Stimulated activated naive CD8-positive, alpha-beta T cell treated with anti-CD3 and anti-CD28 coated beads, Interleukin-15, Interleukin-2, amounts not matched to agents 100 U/mL and 50 U/mL, for 24 hours (primary cell): Measurements from ENCODE around the gene BBX.
A peak's percentile ranks its signal among the peaks of the same experiment; 100 is the strongest.

Source experiments
- ATAC-seq: fragments of 150-1000 bp; cut with Tn5 transposase; one replicate; pipeline ENCODE4 v1.10.0; 2021
- DNase-seq: peaks from one replicate; pipeline ENCODE4 v3.0.0; 2021

Gene BBX

DNA sequence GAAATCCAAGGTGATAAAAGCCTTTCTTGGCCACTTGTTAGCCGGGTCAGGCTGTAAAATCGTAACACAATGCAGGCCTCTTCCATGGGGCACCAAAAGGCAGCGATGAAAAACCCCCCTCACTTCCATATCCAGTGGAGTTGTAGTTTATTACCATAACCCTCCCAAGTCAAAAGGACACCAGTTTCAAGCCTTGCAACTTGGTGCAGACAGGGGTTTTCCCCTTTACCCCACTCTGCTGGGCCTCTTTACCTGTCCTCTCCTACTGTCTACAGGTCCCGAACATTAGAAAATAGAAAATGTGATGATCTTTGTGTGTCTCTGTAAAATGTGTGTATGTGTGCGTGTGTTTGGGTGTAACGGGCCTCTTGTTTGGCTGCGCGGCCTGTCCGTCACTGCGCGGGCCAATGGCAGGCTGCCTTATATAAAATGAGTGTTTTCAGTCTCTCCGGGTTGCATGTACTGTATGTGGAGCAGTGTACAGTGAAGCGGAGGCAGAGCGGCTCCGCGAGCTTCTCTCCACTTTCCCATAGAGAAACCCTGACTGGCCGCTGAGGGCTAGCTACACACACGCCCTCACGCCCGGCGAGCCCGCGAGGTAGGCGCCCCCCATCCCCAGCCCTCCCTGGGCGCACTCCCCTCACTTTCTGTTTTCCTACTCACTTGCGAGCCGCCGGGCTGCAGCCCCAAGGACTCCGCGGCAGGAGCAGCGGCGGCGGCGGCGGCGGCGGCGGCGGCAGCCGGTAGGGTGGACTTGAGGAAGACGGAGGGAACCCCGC lies at the start of gene BBX:
BBX (plus strand) TSS at position 453 of the 779 bp plus-strand sequence. CDS start 187,499 bp downstream, outside the sequence.
- DNase-seq, result peak; percentile 86
- ATAC-seq, result peak; percentile 95

GRCh38 chr3:107476462-107476861 lies 46.3 kb upstream of the BBX start:
- no peak for ATAC-seq

DNA sequence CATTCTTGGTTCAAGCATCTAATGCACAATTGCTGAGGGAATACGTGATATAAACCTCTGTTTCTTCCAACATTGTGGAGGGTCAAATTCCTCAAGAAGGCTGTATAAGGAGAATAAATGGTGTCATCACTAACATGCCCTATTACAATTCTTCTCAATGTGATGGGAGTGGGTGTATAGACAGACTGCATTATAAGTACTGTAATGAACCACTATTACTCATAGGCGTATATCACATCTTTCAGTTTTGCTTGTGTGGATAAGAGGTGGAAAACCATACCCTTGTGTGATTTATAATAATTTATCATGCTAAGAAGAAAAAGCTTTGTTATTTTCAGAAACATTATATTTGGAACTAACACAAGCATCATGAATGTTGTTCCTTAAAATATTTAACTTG lies 35.3 kb upstream of the BBX start:
- no peak for DNase-seq
- peak; percentile 65 for ATAC-seq

More at GRCh38 chr3:107476462-107476861, 46.3 kb upstream of the BBX start:
- DNase-seq, result no peak

GRCh38 chr3:107488942-107489341 lies 33.8 kb upstream of the BBX start:
- ATAC-seq (no peak), DNase-seq (no peak)

GRCh38 chr3:107493134-107493533 lies 29.6 kb upstream of the BBX start:
- ATAC-seq (no peak), DNase-seq (no peak)

- no peak for ATAC-seq
- DNase-seq, result no peak
Measured at GRCh38 chr3:107496855-107497254, 25.9 kb upstream of the BBX start.

DNA sequence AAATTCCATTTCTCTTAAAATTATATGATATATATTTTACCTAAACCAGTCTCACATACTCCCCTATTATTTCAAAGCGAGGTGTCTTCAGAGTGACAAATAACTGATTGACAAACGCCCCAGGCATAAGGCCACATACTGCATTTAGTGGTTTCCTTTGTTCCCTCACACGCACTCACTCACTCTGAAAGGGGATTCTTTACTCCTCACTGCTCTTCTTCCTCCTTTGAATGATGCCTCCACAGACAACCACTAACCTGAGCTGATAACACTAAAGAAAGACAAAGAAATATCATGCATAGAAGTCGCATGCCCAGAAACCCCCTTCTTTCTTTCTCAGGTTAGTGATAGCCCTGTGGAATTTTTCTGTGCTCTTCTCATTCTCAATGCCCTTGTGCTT lies 24.1 kb upstream of the BBX start:
- no peak for ATAC-seq
- no peak for DNase-seq

- ATAC-seq, result no peak
- DNase-seq, result no peak
Measured at GRCh38 chr3:107506458-107506857, 16.3 kb upstream of the BBX start.

DNA sequence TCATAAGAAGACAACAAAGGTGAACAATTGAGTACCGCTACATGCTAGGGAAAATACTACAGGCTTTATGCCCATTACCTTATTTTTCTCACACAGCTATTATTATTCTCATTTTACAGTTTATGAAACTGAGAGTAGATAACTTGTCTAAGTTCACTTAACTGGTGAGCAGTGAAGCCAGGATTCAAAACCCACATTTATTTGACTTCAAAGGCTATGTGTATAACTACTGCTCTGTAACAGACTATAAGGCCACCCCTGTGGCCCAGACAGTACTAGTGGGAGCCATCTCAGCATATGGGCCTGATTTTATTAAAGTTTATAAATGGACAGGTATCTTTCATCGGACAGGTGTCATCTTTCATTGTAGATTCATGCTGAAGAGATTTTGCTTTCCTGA lies 14.4 kb upstream of the BBX start:
- DNase-seq (no peak), ATAC-seq (no peak)

- no peak for DNase-seq
- ATAC-seq, result no peak
Measured at GRCh38 chr3:107512108-107512507, 10.7 kb upstream of the BBX start.

GRCh38 chr3:107514453-107514852 lies 8.3 kb upstream of the BBX start:
- no peak for ATAC-seq
- no peak for DNase-seq

- DNase-seq (no peak), ATAC-seq (no peak)
Measured at GRCh38 chr3:107516475-107516874, 6.3 kb upstream of the BBX start.

GRCh38 chr3:107520535-107520934 lies 2.2 kb upstream of the BBX start:
- DNase-seq, result no peak
- no peak for ATAC-seq

DNA sequence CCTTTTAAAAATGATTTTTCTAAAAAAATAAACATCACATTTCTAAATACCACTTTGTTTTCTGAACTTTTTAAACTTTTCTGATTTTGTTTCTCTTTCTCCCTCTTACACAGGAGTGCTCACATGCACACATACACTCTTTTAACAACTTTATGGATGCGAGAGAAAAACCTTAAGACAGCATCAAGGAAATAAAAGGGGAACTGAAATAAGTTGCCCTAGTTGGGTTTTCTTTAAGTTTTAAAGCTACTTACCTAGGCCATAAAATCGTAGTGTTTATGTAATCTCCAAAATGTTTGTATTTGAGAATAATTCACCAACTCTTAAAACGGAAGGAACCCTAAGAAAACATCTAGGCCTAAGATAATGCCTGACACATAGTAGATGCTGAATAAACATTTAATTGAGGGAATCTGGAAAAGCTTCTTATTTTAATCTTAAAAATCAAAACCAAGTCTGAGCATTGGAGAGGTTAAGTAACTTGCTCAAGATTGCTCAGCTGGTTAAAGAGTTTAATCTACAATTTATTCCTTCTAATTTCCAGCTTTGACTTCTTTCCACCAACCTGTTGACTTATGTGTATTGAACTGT lies 1.2 kb upstream of the BBX start:
- DNase-seq (no peak), ATAC-seq (no peak)

GRCh38 chr3:107523289-107523538 lies 452 bp downstream of the BBX start:
- ATAC-seq, result peak; percentile 47

GRCh38 chr3:107523539-107524325 lies 970 bp downstream of the BBX start:
- DNase-seq, result peak; percentile 56
- peak; percentile 25 for ATAC-seq

More at GRCh38 chr3:107523289-107523538, 452 bp downstream of the BBX start:
- no peak for DNase-seq

GRCh38 chr3:107524326-107524840 lies 1.6 kb downstream of the BBX start:
- ATAC-seq (no peak), DNase-seq (no peak)

DNA sequence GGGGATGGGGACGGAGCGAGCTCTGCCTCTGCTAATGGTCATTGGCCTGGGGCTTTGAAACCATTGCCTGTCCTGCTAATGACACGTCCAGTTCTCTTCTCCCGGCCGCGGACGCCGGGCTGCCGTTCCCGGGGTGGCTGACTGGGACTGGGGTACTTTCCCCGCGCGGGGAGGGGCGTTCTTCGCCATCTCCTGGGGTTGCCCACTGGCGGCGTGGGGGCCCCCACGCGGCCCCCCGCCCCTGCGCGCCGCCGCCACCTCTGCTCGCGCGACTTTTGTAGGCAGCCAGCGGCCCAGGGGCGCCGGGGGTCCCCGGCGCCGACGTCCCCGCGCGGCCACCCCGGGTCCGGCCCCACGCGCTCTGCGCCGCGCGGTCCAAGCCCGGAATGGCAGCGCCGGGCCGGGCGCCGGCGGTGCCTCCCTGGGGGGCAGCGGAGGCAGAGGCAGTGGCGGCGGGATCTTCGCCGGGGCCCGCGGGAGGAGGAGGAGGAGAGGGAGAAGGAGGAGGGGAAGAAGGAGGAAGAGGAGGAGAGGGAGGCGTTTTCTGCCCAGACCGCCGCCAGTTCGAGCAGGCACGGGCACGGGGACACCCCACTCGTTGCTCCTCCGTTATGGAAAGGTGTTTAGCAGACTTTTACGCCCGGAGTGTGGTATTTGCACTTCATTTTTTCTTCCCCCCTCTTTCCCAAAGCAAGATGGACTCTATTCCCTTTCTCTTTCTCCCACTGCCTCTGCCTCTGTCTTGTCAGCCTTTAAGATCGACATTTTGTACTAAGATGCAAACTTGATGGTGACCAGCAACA lies 2.3 kb downstream of the BBX start:
- peak; percentile 52 for DNase-seq
- ATAC-seq, result no peak

- ATAC-seq, result no peak
- DNase-seq, result peak; percentile 44
Measured at GRCh38 chr3:107525644-107526305, 3.0 kb downstream of the BBX start.

DNA sequence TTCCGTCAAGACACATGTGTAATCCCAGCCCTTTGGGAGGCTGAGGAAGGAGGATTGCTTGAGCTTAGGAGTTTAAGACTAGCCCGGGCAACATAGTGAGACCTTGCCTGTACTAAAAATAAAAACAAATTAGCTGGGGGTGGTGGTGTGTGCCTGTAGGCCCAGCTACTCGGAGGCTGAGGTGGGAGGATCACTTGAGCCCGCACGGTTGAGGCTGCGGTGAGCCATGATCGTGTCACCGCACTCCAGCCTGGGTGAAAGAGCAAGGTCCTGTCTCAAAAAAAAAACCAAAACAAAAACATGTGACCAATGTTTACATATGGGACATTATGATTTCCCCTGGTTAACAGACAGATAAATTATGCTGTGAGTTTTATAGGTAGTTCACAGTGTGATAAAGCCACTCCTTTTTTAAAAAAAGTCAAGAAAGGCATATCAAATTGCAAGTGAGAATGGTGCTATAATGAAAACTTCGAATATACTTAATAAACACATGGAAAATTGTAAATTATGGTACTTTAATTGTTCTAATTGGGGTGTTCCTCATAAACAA lies 9.2 kb downstream of the BBX start:
- DNase-seq, result no peak
- ATAC-seq, result no peak

- ATAC-seq (no peak), DNase-seq (no peak)
Measured at GRCh38 chr3:107540857-107541256, 18.1 kb downstream of the BBX start.
